ENCODE data around the gene KRTAP10-11.

GRCh38 chr21:44616591-44616926 is 29.7 kb upstream of the KRTAP10-11 start:
- TF ChIP-seq CTCF (IDR thresholded peaks at IDR 0.05) (no peak), POLR2A (IDR thresholded peaks at IDR 0.05) (no peak)
